ENCODE data around the gene ZNF669.

GRCh38 chr1:247112479-247112781 lies 8.3 kb upstream of the ZNF669 start:
- TF ChIP-seq CTCF (IDR thresholded peaks at IDR 0.05) (no peak), POLR2A (IDR thresholded peaks at IDR 0.05) (no peak), EP300 (IDR thresholded peaks at IDR 0.05) (no peak), POLR2AphosphoS5 (IDR thresholded peaks at IDR 0.05) (no peak)

Data from stomach (tissue), 4 donors.